H1 (cell line): ENCODE data around the gene ANKIB1. TPM values are rescaled to one million over a fixed set of nuclear protein-coding genes. Genes with fewer than 3 reads are reported as not detected.
"Not testable (repeated sequence)": the region's sequence is repeated elsewhere in the genome, so short reads cannot be mapped to it uniquely, and the experiment has no call there.

Experiments
- CTCF ChIA-PET: fragments of 300-600 bp; sonication (Branson Sonifier 250); formaldehyde crosslinking; loops from one replicate; lab custom pipeline; 2021; ENCODE audit not compliant: partially characterized antibody; lab: Charles Lee
- POLR2A ChIA-PET: fragments of 300-600 bp; sonication (Branson Sonifier 250); formaldehyde crosslinking; loops from one replicate; lab custom pipeline; 2021; ENCODE audit warnings: inconsistent platforms; ENCODE audit not compliant: partially characterized antibody; lab: Charles Lee
- DNase-seq, 2 experiments: peaks; one replicate each; pipeline versions ENCODE4 v3.0.0 to v3.0.0-alpha.2; 2010 to 2022; ENCODE audit warnings: low spot score in 2 of 2, low read depth in 1 of 2, mixed read lengths in 1 of 2
- FAIRE-seq: peaks from 2 replicates; lab custom pipeline; 2011; peaks lifted over from hg19 to GRCh38; lab: Jason Lieb, UNC
- H2AFZ ChIP-seq: 2 replicates; pipeline ENCODE4 v1.8.1; 2012; ENCODE audit warnings: low read length, inconsistent platforms
- H2AK5ac ChIP-seq: 2 replicates; pipeline ENCODE4 v1.6.1; 2013; ENCODE audit warnings: low read depth, low read length
- H2BK120ac ChIP-seq: replicated peaks from 2 replicates; pipeline ENCODE3; 2013; ENCODE audit warnings: low read depth, low read length, inconsistent platforms
- H2BK12ac ChIP-seq: 2 replicates; pipeline ENCODE4 v1.6.1; 2013; ENCODE audit warnings: low read depth, low read length
- H2BK15ac ChIP-seq: 2 replicates; pipeline ENCODE4 v1.6.1; 2013; ENCODE audit warnings: low read length
- H2BK20ac ChIP-seq: 2 replicates; pipeline ENCODE4 v1.6.1; 2013; ENCODE audit warnings: low read length
- H2BK5ac ChIP-seq: 2 replicates; pipeline ENCODE4 v1.6.1; 2013; ENCODE audit warnings: low read depth, low read length
- H3K14ac ChIP-seq: 2 replicates; pipeline ENCODE4 v1.6.1; 2013; ENCODE audit warnings: inconsistent platforms; ENCODE audit not compliant: insufficient read length
- H3K18ac ChIP-seq: 2 replicates; pipeline ENCODE4 v1.6.1; 2013; ENCODE audit warnings: low read length; ENCODE audit errors: extremely low read depth
- H3K23ac ChIP-seq: 2 replicates; pipeline ENCODE4 v1.6.1; 2013; ENCODE audit warnings: inconsistent platforms; ENCODE audit not compliant: insufficient read length
- H3K23me2 ChIP-seq: 2 replicates; pipeline ENCODE4 v1.6.1; 2013; ENCODE audit warnings: low read depth, low read length
- H3K27ac ChIP-seq: 2 replicates; pipeline ENCODE4 v1.6.1; 2011; ENCODE audit warnings: low read depth, low read length, inconsistent platforms
- H3K27me3 ChIP-seq, 4 experiments: replicated peaks in 1 of 4; 1 replicate in 1 of 4; 2 replicates in 3 of 4; pipeline versions ENCODE4 v1.6.1 to v1.8.1; 2011 to 2013; ENCODE audit warnings: low read length in 3 of 4, mild to moderate bottlenecking in 3 of 4, inconsistent platforms in 2 of 4, mixed read lengths in 2 of 4, moderate library complexity in 1 of 4; ENCODE audit not compliant: control insufficient read depth in 3 of 4, insufficient read depth in 3 of 4; ENCODE audit errors: extremely low read depth in 1 of 4
- H3K36me3 ChIP-seq, 4 experiments: 2 replicates each; pipeline versions ENCODE4 v1.6.1 to v1.8.1; 2011 to 2013; ENCODE audit warnings: mild to moderate bottlenecking in 4 of 4, low read length in 3 of 4, moderate library complexity in 2 of 4, control low read depth in 1 of 4, inconsistent platforms in 1 of 4; ENCODE audit not compliant: insufficient read depth in 4 of 4, control insufficient read depth in 2 of 4
- H3K4ac ChIP-seq: replicated peaks from 2 replicates; pipeline ENCODE3; 2013; ENCODE audit warnings: low read length, low read depth, mixed read lengths, inconsistent platforms; ENCODE audit not compliant: insufficient read length
- H3K4me1 ChIP-seq, 4 experiments: replicated peaks in 1 of 4; 1 replicate in 1 of 4; 2 replicates in 3 of 4; pipeline versions ENCODE4 v1.6.1 to v1.8.1; 2011 to 2013; ENCODE audit warnings: low read length in 3 of 4, inconsistent platforms in 2 of 4, mixed read lengths in 1 of 4; ENCODE audit not compliant: insufficient read depth in 4 of 4, control insufficient read depth in 3 of 4
- H3K4me2 ChIP-seq, 2 experiments: 2 replicates each; pipeline versions ENCODE4 v1.6.1 to v1.8.1; 2011 to 2013; ENCODE audit warnings: low read depth in 2 of 2, low read length in 2 of 2, control low read depth in 1 of 2, inconsistent platforms in 1 of 2, mild to moderate bottlenecking in 1 of 2; ENCODE audit not compliant: insufficient read depth in 1 of 2
- H3K4me3 ChIP-seq, 4 experiments: fragments of 200-600, 300-600 bp in 1 of 4; sonication (generic), shearing (Covaris generic), sonication (Bioruptor Twin) in 1 of 4; 2 replicates each; pipeline versions ENCODE4 v1.5.1 to v1.8.1; 2011 to 2016; ENCODE audit warnings: low read length in 4 of 4, low read depth in 3 of 4, control low read depth in 2 of 4, inconsistent platforms in 2 of 4, mild to moderate bottlenecking in 2 of 4, mixed read lengths in 1 of 4, moderate library complexity in 1 of 4; ENCODE audit not compliant: insufficient read depth in 2 of 4; ENCODE audit errors: extremely low read depth in 1 of 4
- H3K56ac ChIP-seq: replicated peaks from 2 replicates; pipeline ENCODE3; 2013; ENCODE audit warnings: low read depth, mild to moderate bottlenecking, mixed read lengths, low read length, inconsistent platforms; ENCODE audit not compliant: insufficient read length
- H3K79me1 ChIP-seq: 2 replicates; pipeline ENCODE4 v1.6.1; 2013; ENCODE audit warnings: low read depth, low read length, control low read depth
- H3K79me2 ChIP-seq, 2 experiments: 2 replicates each; pipeline versions ENCODE4 v1.6.1 to v1.8.1; 2012 to 2013; ENCODE audit warnings: low read length in 2 of 2, mild to moderate bottlenecking in 2 of 2, inconsistent platforms in 1 of 2; ENCODE audit not compliant: insufficient read depth in 2 of 2, control insufficient read depth in 1 of 2
- H3K9ac ChIP-seq, 4 experiments: replicated peaks in 1 of 4; 1 replicate in 1 of 4; 2 replicates in 3 of 4; pipeline versions ENCODE4 v1.6.1 to v1.8.1; 2011 to 2013; ENCODE audit warnings: low read depth in 3 of 4, low read length in 3 of 4, control low read depth in 2 of 4, mild to moderate bottlenecking in 2 of 4, moderate library complexity in 2 of 4, inconsistent platforms in 1 of 4; ENCODE audit errors: extremely low read depth in 1 of 4
- H3K9me3 ChIP-seq, 2 experiments: 2 replicates each; pipeline versions ENCODE4 v1.6.1 to v1.8.1; 2012 to 2013; ENCODE audit warnings: mild to moderate bottlenecking in 2 of 2, moderate library complexity in 2 of 2, control low read depth in 1 of 2, inconsistent platforms in 1 of 2, low read depth in 1 of 2, low read length in 1 of 2, mixed read lengths in 1 of 2; ENCODE audit not compliant: insufficient read depth in 2 of 2
- H4K20me1 ChIP-seq, 2 experiments: replicated peaks in 1 of 2; 2 replicates each; pipeline versions ENCODE3 to v1.8.1; 2011 to 2013; ENCODE audit warnings: inconsistent platforms in 2 of 2, low read length in 2 of 2, mild to moderate bottlenecking in 1 of 2; ENCODE audit not compliant: insufficient read depth in 2 of 2, control insufficient read depth in 1 of 2
- H4K5ac ChIP-seq: 2 replicates; pipeline ENCODE4 v1.6.1; 2013; ENCODE audit warnings: low read length, low read depth, mixed read lengths, inconsistent platforms; ENCODE audit not compliant: insufficient read length
- H4K8ac ChIP-seq: 2 replicates; pipeline ENCODE4 v1.8.0; 2013; ENCODE audit warnings: mild to moderate bottlenecking, moderate library complexity, low read length, inconsistent platforms; ENCODE audit not compliant: insufficient read depth; ENCODE audit errors: extremely low read depth
- H4K91ac ChIP-seq: replicated peaks from 2 replicates; pipeline ENCODE3; 2013; ENCODE audit warnings: low read length, mixed read lengths, inconsistent platforms; ENCODE audit not compliant: insufficient read length
- WGBS, 2 experiments: shearing (Covaris generic) in 1 of 2; methylation state at CpG; one replicate each; pipeline versions ENCODE4 v1.1.6 to v1.1.7; 2013 to 2015; ENCODE audit warnings: low lambda C conversion rate in 2 of 2, mixed read lengths in 2 of 2, inconsistent platforms in 1 of 2, low coverage in 1 of 2, missing lambda C conversion rate in 1 of 2; ENCODE audit not compliant: insufficient replicate concordance in 2 of 2, insufficient coverage in 1 of 2, insufficient read length in 1 of 2; ENCODE audit errors: extremely low coverage in 1 of 2, missing lambda C conversion rate in 1 of 2; 5-methylcytosine and 5-hydroxymethylcytosine counted together
- polyA plus RNA-seq, 7 experiments: library from polyadenylated mRNA; depleted of rRNA in 3 of 7; stranded (reverse) in 5 of 7; unstranded in 2 of 7; fragments of >200 nt in 5 of 7; fragments of 200-250 nt in 2 of 7; gene quantifications; 1 replicate in 5 of 7; 2 replicates in 1 of 7; 4 replicates in 1 of 7; pipeline versions ENCODE4 v1.2.1 to v1.2.3, GENCODE V29; 2011 to 2013; ENCODE audit warnings: missing spikeins in 2 of 7, mixed read lengths in 2 of 7
- total RNA-seq: library from RNA; stranded (reverse); fragmentation: NEBNext Ultra II Directional; extraction: Animal tissue kit (Norgen Biotek cat#: 25700); gene quantifications from 2 replicates; pipeline ENCODE4 v1.2.1, GENCODE V29; 2021

The ANKIB1 gene
- total and polyA plus RNA-seq, 2 of the 8 experiments (the other 6 are each of a cell fraction or from before 2014, with no cell fraction given), result 19.2 to 43.0 TPM

DNA sequence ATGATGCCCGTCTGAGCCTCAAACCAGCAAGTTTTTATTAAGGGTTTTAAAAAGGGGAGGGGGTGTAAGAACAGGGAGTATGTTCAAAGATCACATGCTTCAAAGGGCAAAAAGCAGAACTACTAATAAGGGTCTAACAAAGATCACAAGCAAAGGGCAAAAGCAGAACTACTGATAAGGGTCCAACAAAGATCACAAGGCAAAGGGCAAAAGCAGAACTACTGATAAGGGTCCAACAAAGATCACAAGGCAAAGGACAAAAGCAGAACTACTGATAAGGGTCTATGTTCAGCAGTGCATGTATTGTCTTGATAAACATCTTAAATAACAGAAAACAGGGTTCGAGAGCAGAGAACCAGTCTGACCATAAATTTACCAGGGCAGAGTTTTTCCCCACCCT, 196.9 kb downstream of the ANKIB1 start:
- H3K14ac ChIP-seq, H3K79me2 ChIP-seq, H3K23me2 ChIP-seq, H3K4me2 ChIP-seq, H3K4me3 ChIP-seq, H3K23ac ChIP-seq, H4K91ac ChIP-seq, H3K79me1 ChIP-seq, H2BK12ac ChIP-seq, H3K4me1 ChIP-seq, H3K27me3 ChIP-seq, H2BK120ac ChIP-seq, H4K5ac ChIP-seq, H2BK15ac ChIP-seq, H2AK5ac ChIP-seq, H3K9ac ChIP-seq, H3K56ac ChIP-seq, H3K9me3 ChIP-seq, H4K20me1 ChIP-seq, POLR2A ChIA-PET, H2AFZ ChIP-seq, H4K8ac ChIP-seq, FAIRE-seq, H2BK5ac ChIP-seq, H3K18ac ChIP-seq, DNase-seq, H2BK20ac ChIP-seq, H3K4ac ChIP-seq, CTCF ChIA-PET, H3K27ac ChIP-seq, H3K36me3 ChIP-seq: not testable (repeated sequence)
- 85% methylated on average over 2 of the region's 2 CpGs; no CpG with 5 or more reads in 1 of the 2 experiments for WGBS, 2 experiments
